NCI-H2081 treated with DMSO at 0.1 percent for 48 hours (cell line): Measurements from ENCODE around the gene ARFGAP1.
"Not testable (repeated sequence)": the region's sequence is repeated elsewhere in the genome, so short reads cannot be mapped to it uniquely, and the experiment has no call there.

ENCODE experiments used
- DNase-seq: peaks from one replicate; lab custom pipeline; 2025; lab: John Stamatoyannopoulos, UW

The ARFGAP1 gene

DNA sequence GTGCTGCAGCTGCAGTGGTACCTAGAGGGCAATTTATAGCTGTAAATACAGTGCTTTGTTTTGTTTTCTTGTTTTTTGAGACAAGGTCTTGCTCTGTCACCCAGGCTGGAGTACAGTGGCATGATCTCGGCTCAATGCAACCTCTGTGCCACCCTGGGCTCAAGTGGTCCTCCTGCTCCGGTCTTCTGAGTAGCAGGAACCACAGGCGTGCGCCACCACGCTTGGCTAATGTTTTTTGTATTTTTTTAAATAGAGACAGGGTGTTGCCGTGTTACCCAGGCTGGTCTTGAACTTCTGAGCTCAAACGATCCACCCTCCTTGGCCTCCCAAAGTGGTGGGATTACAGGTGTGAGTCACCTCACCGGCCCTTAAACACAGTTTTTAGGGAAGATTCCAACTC is 61.7 kb downstream of the ARFGAP1 start:
- DNase-seq: no peak

DNA sequence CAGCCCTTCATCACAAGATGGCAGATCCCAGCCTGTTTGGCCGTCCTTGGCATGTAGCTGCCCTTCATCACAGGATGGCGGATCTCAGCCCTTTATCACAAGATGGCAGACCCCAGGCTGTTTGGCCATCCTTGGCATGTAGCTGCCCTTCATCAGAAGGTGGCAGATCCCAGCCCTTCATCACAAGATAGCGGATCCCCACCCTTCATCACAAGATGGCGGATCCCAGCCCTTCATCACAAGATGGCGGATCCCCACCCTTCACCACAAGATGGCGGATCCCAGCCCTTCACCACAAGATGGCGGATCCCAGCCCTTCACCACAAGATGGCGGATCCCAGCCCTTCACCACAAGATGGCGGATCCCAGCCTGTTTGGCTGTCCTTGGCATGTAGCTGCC is 62.4 kb downstream of the ARFGAP1 start:
- not testable (repeated sequence) for DNase-seq

DNA sequence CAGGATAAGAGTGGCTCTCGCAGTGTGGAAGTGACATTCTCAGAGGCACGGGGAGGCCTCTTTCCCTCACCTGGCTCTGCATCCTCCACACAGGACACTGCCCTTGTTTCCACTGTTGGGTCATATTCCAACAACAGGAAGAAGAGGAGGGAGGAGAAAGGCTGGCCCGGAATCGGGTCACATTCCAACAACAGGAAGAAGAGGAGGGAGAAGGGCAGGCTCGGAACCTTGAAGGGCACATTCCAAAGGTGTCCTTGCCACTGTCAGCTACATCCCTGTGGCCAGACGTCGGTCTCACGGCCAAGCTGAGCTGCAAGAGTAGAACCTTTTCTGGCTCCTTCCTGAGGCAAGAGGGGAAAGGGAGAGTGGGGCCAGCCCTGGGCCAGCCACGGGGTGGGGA is 63.1 kb downstream of the ARFGAP1 start:
- no peak for DNase-seq

DNA sequence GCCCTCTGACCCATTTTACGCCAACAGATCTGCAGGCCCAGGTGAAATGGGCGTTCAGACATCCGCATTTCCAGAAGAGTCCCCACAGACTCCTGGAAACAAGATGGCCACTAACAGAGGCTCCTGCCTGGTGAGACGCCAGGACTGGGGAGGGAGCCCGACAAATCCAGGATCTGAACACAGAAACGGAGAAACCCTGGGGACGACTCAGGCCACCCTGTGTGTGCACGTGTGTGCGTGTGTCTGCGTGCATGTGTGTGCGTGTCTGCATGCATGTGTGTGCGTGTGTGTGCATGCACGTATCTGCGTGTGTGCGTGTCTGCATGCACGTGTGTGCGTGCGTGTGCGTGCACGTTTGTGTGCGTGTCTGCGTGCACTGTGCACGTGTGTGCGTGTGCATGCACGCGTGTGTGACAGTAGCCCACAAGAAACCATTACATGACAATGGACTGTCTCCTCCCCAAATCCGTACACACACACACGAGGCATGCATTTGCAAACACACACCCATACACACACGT is 63.7 kb downstream of the ARFGAP1 start:
- no peak for DNase-seq

DNA sequence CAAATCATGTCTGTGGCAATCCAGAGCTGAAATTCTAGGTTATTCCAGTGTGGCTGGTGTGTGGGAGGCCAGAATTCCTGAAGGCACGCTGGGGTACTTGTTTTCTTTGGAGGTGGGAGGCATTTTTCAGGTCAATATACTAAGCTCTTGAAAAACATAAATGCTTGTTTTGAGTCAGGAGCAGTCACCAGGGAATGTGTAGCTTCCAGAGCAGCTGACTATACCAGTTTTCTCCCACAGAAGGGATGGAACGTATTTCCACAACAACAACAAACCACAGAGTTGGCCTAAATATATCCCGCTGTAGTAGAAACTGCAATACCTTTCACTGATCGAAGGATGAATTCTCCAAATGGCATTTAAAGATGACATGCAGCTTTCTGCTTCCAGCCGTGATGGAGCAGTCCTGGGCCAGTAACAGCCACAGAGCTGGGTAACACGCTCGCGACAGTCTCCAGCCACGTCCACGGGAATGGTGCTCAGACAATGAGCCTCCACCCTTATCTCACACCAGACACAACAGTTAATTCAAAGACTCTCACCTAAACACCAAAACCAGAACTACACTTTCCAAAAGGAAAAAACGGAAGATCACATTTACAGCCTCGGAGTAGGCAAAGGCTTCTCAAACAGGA is 65.3 kb downstream of the ARFGAP1 start:
- no peak for DNase-seq
